ENCODE data around the gene GREM1. TPM values are rescaled to one million over a fixed set of nuclear protein-coding genes. Genes with fewer than 3 reads are reported as not detected.

GREM1 gene
- total RNA-seq, 1 donor: 499 TPM

- Histone ChIP-seq H3K4me1 (ENCODE audit: insufficient read depth, low read length) (peaks cover 14% of the 10 kb centered on the region), H4K20me1 (ENCODE audit: insufficient read depth, low read length) (peaks cover 11% of the 10 kb centered on the region), H3K27ac (ENCODE audit: low read depth, low read length) (peak overlapping the region; percentile 50), H3K4me2 (ENCODE audit: insufficient read depth, low read length) (no peak overlapping the region), H3K27me3 (ENCODE audit: insufficient read depth, low read length) (no peaks in the 10 kb centered on the region), H3K79me2 (ENCODE audit: insufficient read depth, low read length) (peaks cover 8% of the 10 kb centered on the region), H3K9me3 (ENCODE audit: low read depth, low read length) (no peaks in the 10 kb centered on the region), H2AFZ (ENCODE audit: low read length) (no peak overlapping the region), H3K4me3 (ENCODE audit: insufficient read depth, low read length) (no peak overlapping the region), H3K36me3 (ENCODE audit: insufficient read depth, low read length) (peaks cover 46% of the 10 kb centered on the region)
- no peak for DNase-seq (ENCODE audit: insufficient read length, low spot score, missing footprints)
- no peak for TF ChIP-seq CTCF (IDR thresholded peaks at IDR 0.05; ENCODE audit: extremely low read depth, low read depth, low read length)
Measured at GRCh38 chr15:32737304-32737703, 19.5 kb downstream of the GREM1 start.

GRCh38 chr15:32738666-32739065 is 20.9 kb downstream of the GREM1 start:
- Histone ChIP-seq H3K4me3 (ENCODE audit: insufficient read depth, low read length) (no peak overlapping the region), H3K27me3 (ENCODE audit: insufficient read depth, low read length) (no peaks in the 10 kb centered on the region), H3K9me3 (ENCODE audit: low read depth, low read length) (no peaks in the 10 kb centered on the region), H3K79me2 (ENCODE audit: insufficient read depth, low read length) (no peaks in the 10 kb centered on the region), H3K36me3 (ENCODE audit: insufficient read depth, low read length) (peaks cover 32% of the 10 kb centered on the region), H2AFZ (ENCODE audit: low read length) (no peak overlapping the region), H3K4me2 (ENCODE audit: insufficient read depth, low read length) (no peak overlapping the region), H3K4me1 (ENCODE audit: insufficient read depth, low read length) (peaks cover 6% of the 10 kb centered on the region), H3K27ac (ENCODE audit: low read depth, low read length) (no peak overlapping the region), H4K20me1 (ENCODE audit: insufficient read depth, low read length) (peaks cover 4% of the 10 kb centered on the region)
- no peak for DNase-seq (ENCODE audit: insufficient read length, low spot score, missing footprints)
- TF ChIP-seq CTCF (IDR thresholded peaks at IDR 0.05; ENCODE audit: extremely low read depth, low read depth, low read length): no peak

- TF ChIP-seq CTCF (IDR thresholded peaks at IDR 0.05; ENCODE audit: extremely low read depth, low read depth, low read length): no peak
- Histone ChIP-seq H3K4me1 (ENCODE audit: insufficient read depth, low read length) (peaks cover 5% of the 10 kb centered on the region), H3K4me3 (ENCODE audit: insufficient read depth, low read length) (no peak overlapping the region), H3K9me3 (ENCODE audit: low read depth, low read length) (no peaks in the 10 kb centered on the region), H3K79me2 (ENCODE audit: insufficient read depth, low read length) (no peaks in the 10 kb centered on the region), H3K36me3 (ENCODE audit: insufficient read depth, low read length) (peaks cover 23% of the 10 kb centered on the region), H4K20me1 (ENCODE audit: insufficient read depth, low read length) (peaks cover 4% of the 10 kb centered on the region), H3K4me2 (ENCODE audit: insufficient read depth, low read length) (no peak overlapping the region), H3K27me3 (ENCODE audit: insufficient read depth, low read length) (no peaks in the 10 kb centered on the region), H2AFZ (ENCODE audit: low read length) (no peak overlapping the region), H3K27ac (ENCODE audit: low read depth, low read length) (peak overlapping the region; percentile 12)
- no peak for DNase-seq (ENCODE audit: insufficient read length, low spot score, missing footprints)
Measured at GRCh38 chr15:32739522-32740063, 21.8 kb downstream of the GREM1 start.

GRCh38 chr15:32743411-32744140 is 25.8 kb downstream of the GREM1 start:
- Histone ChIP-seq H3K36me3 (ENCODE audit: insufficient read depth, low read length) (peaks cover 2% of the 10 kb centered on the region), H4K20me1 (ENCODE audit: insufficient read depth, low read length) (no peaks in the 10 kb centered on the region), H3K4me2 (ENCODE audit: insufficient read depth, low read length) (no peak overlapping the region), H2AFZ (ENCODE audit: low read length) (no peak overlapping the region), H3K79me2 (ENCODE audit: insufficient read depth, low read length) (no peaks in the 10 kb centered on the region), H3K4me3 (ENCODE audit: insufficient read depth, low read length) (no peak overlapping the region), H3K27ac (ENCODE audit: low read depth, low read length) (peak overlapping the region; percentile 8), H3K27me3 (ENCODE audit: insufficient read depth, low read length) (no peaks in the 10 kb centered on the region), H3K4me1 (ENCODE audit: insufficient read depth, low read length) (peaks cover 22% of the 10 kb centered on the region), H3K9me3 (ENCODE audit: low read depth, low read length) (no peaks in the 10 kb centered on the region)
- peak; percentile 36 for DNase-seq (ENCODE audit: insufficient read length, low spot score, missing footprints)
- TF ChIP-seq CTCF (IDR thresholded peaks at IDR 0.05; ENCODE audit: extremely low read depth, low read depth, low read length): no peak
